DOHH2 (cell line): ENCODE measurements around the gene CBFA2T3.

Source experiments
- H3F3A ChIP-seq: fragments of 200-600 bp; sonication (generic), shearing (Covaris generic); 2 replicates; pipeline ENCODE4 v1.6.0; 2016; ENCODE audit warnings: antibody characterized with exemption, mild to moderate bottlenecking; ENCODE audit not compliant: control insufficient read depth, insufficient read depth
- H3K27ac ChIP-seq: fragments of 200-600 bp; sonication (generic); 2 replicates; pipeline ENCODE4 v1.5.1; 2014; ENCODE audit warnings: low read depth, mild to moderate bottlenecking, low read length, moderate library complexity
- H3K27me3 ChIP-seq: fragments of 200-600 bp; sonication (generic); 2 replicates; pipeline ENCODE4 v1.6.1; 2014; ENCODE audit warnings: mild to moderate bottlenecking, low read length, mixed read lengths; ENCODE audit not compliant: control insufficient read depth
- H3K36me3 ChIP-seq: fragments of 200-600 bp; sonication (generic); 2 replicates; pipeline ENCODE4 v1.6.1; 2014; ENCODE audit warnings: mild to moderate bottlenecking, low read length, moderate library complexity, mixed read lengths; ENCODE audit not compliant: control insufficient read depth
- H3K4me1 ChIP-seq: fragments of 200-600 bp; sonication (generic); 2 replicates; pipeline ENCODE4 v1.6.1; 2014; ENCODE audit warnings: mild to moderate bottlenecking, low read length, mixed read lengths; ENCODE audit not compliant: control insufficient read depth
- H3K4me2 ChIP-seq: fragments of 200-600 bp; sonication (generic); 2 replicates; pipeline ENCODE4 v1.6.0; 2014; ENCODE audit warnings: mild to moderate bottlenecking, low read length, moderate library complexity
- H3K4me3 ChIP-seq: fragments of 200-600 bp; sonication (generic); 2 replicates; pipeline ENCODE4 v1.5.1; 2014; ENCODE audit warnings: mild to moderate bottlenecking, low read length, mixed read lengths
- H3K79me2 ChIP-seq: fragments of 200-600 bp; sonication (generic); 2 replicates; pipeline ENCODE4 v1.6.1; 2014; ENCODE audit warnings: mild to moderate bottlenecking, low read length, mixed read lengths; ENCODE audit not compliant: control insufficient read depth
- H3K9me2 ChIP-seq: fragments of 200-600 bp; sonication (generic); replicated peaks from 2 replicates; pipeline ENCODE4 v1.6.1; 2014; ENCODE audit warnings: mild to moderate bottlenecking, low read length, mixed read lengths; ENCODE audit not compliant: control insufficient read depth
- H3K9me3 ChIP-seq: fragments of 200-600 bp; sonication (generic); 2 replicates; pipeline ENCODE4 v1.6.1; 2014; ENCODE audit warnings: antibody characterized with exemption, low read length, mixed read lengths; ENCODE audit not compliant: control insufficient read depth, insufficient read depth
- H4K20me1 ChIP-seq: fragments of 200-600 bp; sonication (generic); 2 replicates; pipeline ENCODE4 v1.6.0; 2014; ENCODE audit warnings: low read depth, mild to moderate bottlenecking, antibody characterized with exemption, low read length, moderate library complexity; ENCODE audit not compliant: control insufficient read depth, insufficient read depth
- EZH2phosphoT487 ChIP-seq: fragments of 200-600 bp; sonication (generic); IDR thresholded peaks from 2 replicates; pipeline ENCODE4 v1.6.1; 2017; ENCODE audit warnings: borderline replicate concordance, mild to moderate bottlenecking, antibody characterized with exemption, low read length, moderate library complexity, mixed read lengths
- TF ChIP-seq, protein P1 (sequence below): fragments of 200-600 bp; sonication (generic); IDR thresholded peaks from one replicate; pipeline ENCODE4 v1.5.1; 2014; ENCODE audit warnings: antibody characterized with exemption, mild to moderate bottlenecking, low read depth, low read length; ENCODE audit not compliant: poor library complexity, severe bottlenecking

The CBFA2T3 gene

DNA sequence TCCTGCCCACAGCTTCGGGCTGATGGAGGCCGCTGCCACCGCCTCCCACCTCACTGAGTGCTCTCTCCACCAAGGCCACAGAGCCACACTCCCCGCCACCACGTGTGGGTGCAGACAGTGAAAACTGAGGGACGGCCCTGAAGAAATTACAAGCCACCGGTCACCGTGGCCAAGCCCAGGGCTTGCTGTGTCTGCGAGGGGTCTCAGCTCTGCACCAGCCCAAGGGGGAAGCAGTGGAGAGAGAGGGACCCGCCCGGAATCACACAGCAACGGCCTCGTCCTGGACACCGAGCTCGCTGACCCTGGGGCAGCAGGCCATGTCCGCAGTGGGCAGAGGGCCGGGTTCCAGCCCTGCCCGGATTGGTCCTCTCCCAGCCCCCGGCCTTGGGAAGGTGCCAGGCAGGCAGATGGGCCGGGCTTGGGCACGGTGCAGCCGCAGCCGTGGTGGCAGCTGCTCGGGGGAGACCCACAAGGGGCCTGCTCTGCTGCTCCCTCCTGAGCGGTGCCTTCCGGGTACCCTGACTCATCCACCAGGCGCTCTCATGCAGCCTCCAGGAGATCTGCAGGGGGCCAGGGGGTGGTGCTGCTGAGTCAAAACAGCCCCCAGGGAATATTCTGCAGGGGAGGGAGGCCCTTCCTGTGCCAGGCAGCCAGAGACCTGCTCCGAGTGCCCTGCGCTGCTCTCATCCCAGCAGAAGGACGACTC, 52.0 kb downstream of the CBFA2T3 start:
- Histone ChIP-seq H3F3A (no peaks in the 10 kb centered on the region), H3K4me1 (peaks cover 51% of the 10 kb centered on the region), H3K4me3 (no peak overlapping the region), H3K79me2 (peaks cover 98% of the 10 kb centered on the region), H4K20me1 (peaks cover 31% of the 10 kb centered on the region), H3K36me3 (peaks cover 20% of the 10 kb centered on the region), H3K4me2 (peak overlapping the region; percentile 27; the same call in 1 of the 2 replicates), H3K9me2 (no peaks in the 10 kb centered on the region), H3K27me3 (no peaks in the 10 kb centered on the region), H3K9me3 (no peaks in the 10 kb centered on the region), H3K27ac (no peak overlapping the region)
- TF ChIP-seq, protein P1, sequence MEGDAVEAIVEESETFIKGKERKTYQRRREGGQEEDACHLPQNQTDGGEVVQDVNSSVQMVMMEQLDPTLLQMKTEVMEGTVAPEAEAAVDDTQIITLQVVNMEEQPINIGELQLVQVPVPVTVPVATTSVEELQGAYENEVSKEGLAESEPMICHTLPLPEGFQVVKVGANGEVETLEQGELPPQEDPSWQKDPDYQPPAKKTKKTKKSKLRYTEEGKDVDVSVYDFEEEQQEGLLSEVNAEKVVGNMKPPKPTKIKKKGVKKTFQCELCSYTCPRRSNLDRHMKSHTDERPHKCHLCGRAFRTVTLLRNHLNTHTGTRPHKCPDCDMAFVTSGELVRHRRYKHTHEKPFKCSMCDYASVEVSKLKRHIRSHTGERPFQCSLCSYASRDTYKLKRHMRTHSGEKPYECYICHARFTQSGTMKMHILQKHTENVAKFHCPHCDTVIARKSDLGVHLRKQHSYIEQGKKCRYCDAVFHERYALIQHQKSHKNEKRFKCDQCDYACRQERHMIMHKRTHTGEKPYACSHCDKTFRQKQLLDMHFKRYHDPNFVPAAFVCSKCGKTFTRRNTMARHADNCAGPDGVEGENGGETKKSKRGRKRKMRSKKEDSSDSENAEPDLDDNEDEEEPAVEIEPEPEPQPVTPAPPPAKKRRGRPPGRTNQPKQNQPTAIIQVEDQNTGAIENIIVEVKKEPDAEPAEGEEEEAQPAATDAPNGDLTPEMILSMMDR = peak; percentile 65
- no peak for TF ChIP-seq EZH2phosphoT487

DNA sequence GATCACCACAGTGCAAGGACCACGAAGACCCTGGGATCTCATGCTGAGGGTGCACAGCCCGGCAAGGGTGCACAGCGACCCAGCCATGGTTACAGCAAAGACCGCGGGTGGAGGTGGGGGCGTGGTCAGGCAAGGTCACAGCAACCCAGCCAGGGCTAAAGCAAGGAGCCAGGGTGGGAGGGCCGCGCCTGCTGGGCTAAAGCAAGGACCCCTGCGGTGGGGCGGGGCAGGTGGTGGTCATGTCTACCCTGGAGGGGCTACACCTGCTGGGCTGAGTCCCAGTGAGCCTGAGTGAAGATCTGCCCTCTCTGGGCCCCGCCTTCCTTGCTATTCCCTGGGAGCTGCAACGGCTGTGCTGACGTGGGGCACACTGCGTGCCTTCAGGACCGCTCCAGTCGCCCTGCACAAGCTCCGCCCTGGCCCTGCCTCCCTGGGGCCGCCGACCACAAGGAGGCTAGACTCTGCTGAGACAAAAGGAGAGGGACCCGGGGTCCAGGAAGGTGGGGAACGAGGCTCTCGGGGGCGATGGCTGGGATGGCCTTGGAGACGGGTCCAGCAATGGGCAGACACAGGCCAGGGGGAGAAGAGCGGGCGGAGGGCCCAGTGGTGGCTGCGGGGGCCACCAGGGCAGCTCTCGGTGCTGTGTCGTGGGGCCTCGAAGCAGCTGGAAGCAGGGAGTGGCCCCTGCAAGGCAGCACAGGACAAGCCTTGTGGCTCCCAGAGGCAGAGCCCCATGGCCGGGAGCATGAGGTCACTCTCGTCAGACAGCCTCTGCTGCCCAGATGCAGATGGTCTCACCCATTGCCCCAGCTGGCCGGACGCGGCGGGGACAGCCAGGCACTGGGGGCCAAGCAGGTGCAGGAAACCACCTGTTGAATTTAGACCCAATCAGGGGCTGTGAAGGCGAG, 52.8 kb downstream of the CBFA2T3 start:
- H3K4me2 ChIP-seq = no peak overlapping the region
- peaks cover 51% of the 10 kb centered on the region for H3K4me1 ChIP-seq
- no peaks in the 10 kb centered on the region for H3F3A ChIP-seq
- peaks cover 20% of the 10 kb centered on the region for H3K36me3 ChIP-seq
- no peak overlapping the region for H3K4me3 ChIP-seq
- TF ChIP-seq, protein P1 = no peak
- TF ChIP-seq EZH2phosphoT487 = no peak
- H3K9me2 ChIP-seq = no peaks in the 10 kb centered on the region
- H3K9me3 ChIP-seq = no peaks in the 10 kb centered on the region
- H4K20me1 ChIP-seq = peaks cover 31% of the 10 kb centered on the region
- H3K27ac ChIP-seq = no peak overlapping the region
- no peaks in the 10 kb centered on the region for H3K27me3 ChIP-seq
- H3K79me2 ChIP-seq = peaks cover 98% of the 10 kb centered on the region

DNA sequence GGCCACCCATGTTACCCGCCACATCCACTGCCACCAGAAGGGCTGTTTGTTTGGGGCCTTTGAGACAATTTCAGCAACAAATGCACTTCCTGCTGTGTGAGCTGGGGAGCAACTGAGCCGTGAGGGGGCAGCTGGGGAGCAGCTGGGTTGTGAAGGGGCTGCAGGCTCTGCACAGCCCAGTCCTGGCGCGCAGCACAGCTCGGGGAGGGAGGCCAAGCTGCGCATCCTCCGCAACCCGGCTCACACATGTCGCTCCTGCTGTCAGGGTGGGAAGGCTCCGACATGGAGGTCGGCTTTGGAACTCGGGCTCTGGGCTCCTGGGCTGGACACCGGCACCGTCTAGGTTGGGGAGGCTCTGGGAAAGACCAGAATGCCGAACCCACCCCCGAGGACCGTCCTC, 53.6 kb downstream of the CBFA2T3 start:
- Histone ChIP-seq H3K27me3 (no peaks in the 10 kb centered on the region), H3K36me3 (peaks cover 20% of the 10 kb centered on the region), H3K4me2 (no peak overlapping the region), H3K4me1 (peaks cover 51% of the 10 kb centered on the region), H3K4me3 (no peak overlapping the region), H3K79me2 (peaks cover 97% of the 10 kb centered on the region), H3K9me2 (no peaks in the 10 kb centered on the region), H4K20me1 (peaks cover 31% of the 10 kb centered on the region), H3K27ac (no peak overlapping the region), H3K9me3 (no peaks in the 10 kb centered on the region), H3F3A (no peaks in the 10 kb centered on the region)
- no peak for TF ChIP-seq EZH2phosphoT487
- TF ChIP-seq, protein P1 = no peak
